Upper lobe of left lung (tissue), 6 donors: ENCODE data around the gene MGMT. TPM values are rescaled to one million over a fixed set of nuclear protein-coding genes. Genes with fewer than 3 reads are reported as not detected.

Source experiments
- ATAC-seq, 2 donors: fragments of 200-7000 bp; cut with Tn5 transposase; one replicate each; pipeline ENCODE4 v1.9.1; 2022; ENCODE audit warnings: mild to moderate bottlenecking in 2 of 2, moderate library complexity in 2 of 2; ENCODE audit not compliant: low FRiP score in 2 of 2
- DNase-seq, 2 donors: peaks; one replicate each; pipeline ENCODE4 v3.0.0-alpha.2; 2019 to 2020
- H3K27ac ChIP-seq, 4 donors: fragments of 200-600 bp; sonication (generic); one replicate each; pipeline ENCODE4 v1.5.1; 2016 to 2019
- H3K27me3 ChIP-seq, 4 donors: fragments of 200-600 bp; sonication (generic); one replicate each; pipeline ENCODE4 v1.5.1; 2017 to 2019
- H3K36me3 ChIP-seq, 4 donors: fragments of 200-600 bp; sonication (generic); one replicate each; pipeline ENCODE4 v1.5.1; 2016 to 2019
- H3K4me1 ChIP-seq, 4 donors: fragments of 200-600 bp; sonication (generic); one replicate each; pipeline ENCODE4 v1.5.1; 2018 to 2019
- H3K4me3 ChIP-seq, 4 donors: fragments of 200-600 bp; sonication (generic); one replicate each; pipeline ENCODE4 v1.5.1; 2017 to 2019; ENCODE audit warnings: mild to moderate bottlenecking in 2 of 4, moderate library complexity in 1 of 4
- H3K9me3 ChIP-seq, 4 donors: fragments of 200-600 bp; sonication (generic); one replicate each; pipeline ENCODE4 v1.5.1; 2018 to 2019
- EP300 ChIP-seq, 4 donors: sonication (generic); formaldehyde crosslinking; IDR thresholded peaks; one replicate each; pipeline ENCODE4 v1.5.1; 2017; ENCODE audit warnings: antibody characterized with exemption in 4 of 4, control low read depth in 2 of 4
- POLR2A ChIP-seq, 4 donors: fragments of 450-650 bp; IDR thresholded peaks; one replicate each; pipeline ENCODE4 v1.5.1; 2016 to 2017; ENCODE audit warnings: antibody characterized with exemption in 4 of 4, mild to moderate bottlenecking in 2 of 4
- POLR2AphosphoS5 ChIP-seq, 2 donors: sonication (generic); formaldehyde crosslinking; IDR thresholded peaks; one replicate each; pipeline ENCODE4 v1.5.1; 2017; ENCODE audit warnings: antibody characterized with exemption in 2 of 2
- WGBS, 2 donors: methylation state at CpG; one replicate each; pipeline ENCODE4 v1.1.5; 2017 to 2018; 5-methylcytosine and 5-hydroxymethylcytosine counted together
- total RNA-seq, 6 donors: library from RNA; depleted of rRNA in 4 of 6; stranded (reverse); fragments of >200 nt in 4 of 6; gene quantifications; one replicate each; pipeline versions ENCODE4 v1.1.0 to v1.2.1, GENCODE V29; 2016 to 2021
- TF ChIP-seq, protein P1 (sequence below), 6 experiments: fragments of 450-650 bp in 4 of 6; fragments of 200-600 bp in 2 of 6; sonication (generic) in 2 of 6; IDR thresholded peaks; one replicate each; pipeline ENCODE4 v1.5.1; 2016 to 2019; ENCODE audit warnings: antibody characterized with exemption in 6 of 6
- donor health status: DM: no; HTN: no; CAD: no; lungs with moderate emphysema.
- donor health status: DM: no; HTN: yes; CAD: no; lungs with severe emphysema.

Gene MGMT
- total RNA-seq, 6 donors from 2014 or later, result 20.9 to 44.0 (median 29.6) TPM

DNA sequence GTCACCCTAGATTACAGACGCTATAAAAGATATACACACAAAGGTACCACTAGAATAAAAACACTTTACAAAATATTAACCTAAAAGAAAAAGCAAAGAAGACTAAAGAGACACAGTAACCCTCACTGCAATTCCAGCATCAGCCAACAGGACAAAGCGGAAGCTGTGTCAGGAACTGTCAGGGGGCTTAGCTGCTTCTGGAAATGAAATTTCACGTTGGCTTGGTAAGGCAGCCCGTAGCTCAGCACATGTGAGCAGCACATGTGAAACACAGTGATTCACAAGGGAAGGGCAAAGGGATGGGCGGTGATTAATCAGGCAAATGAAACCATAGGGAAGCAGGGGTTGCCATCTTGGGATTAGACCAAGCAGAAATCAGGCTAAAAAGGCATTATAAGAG is 195.4 kb downstream of the MGMT start:
- WGBS, 2 donors, result 93 to 94% methylated on average over 5 of the region's 5 CpGs
- Histone ChIP-seq H3K9me3 (peaks cover 0 to 5% (median 0%) of the 10 kb centered on the region in 4 donors), H3K4me3 (no peak overlapping the region), H3K27me3 (no peaks in the 10 kb centered on the region), H3K4me1 (no peaks in the 10 kb centered on the region), H3K27ac (no peak overlapping the region), H3K36me3 (no peaks in the 10 kb centered on the region)
- no peak for ATAC-seq
- no peak for DNase-seq
- TF ChIP-seq EP300 (IDR thresholded peaks at IDR 0.05) (no peak), POLR2AphosphoS5 (IDR thresholded peaks at IDR 0.05) (no peak), POLR2A (IDR thresholded peaks at IDR 0.05) (no peak)
- TF ChIP-seq, protein P1, sequence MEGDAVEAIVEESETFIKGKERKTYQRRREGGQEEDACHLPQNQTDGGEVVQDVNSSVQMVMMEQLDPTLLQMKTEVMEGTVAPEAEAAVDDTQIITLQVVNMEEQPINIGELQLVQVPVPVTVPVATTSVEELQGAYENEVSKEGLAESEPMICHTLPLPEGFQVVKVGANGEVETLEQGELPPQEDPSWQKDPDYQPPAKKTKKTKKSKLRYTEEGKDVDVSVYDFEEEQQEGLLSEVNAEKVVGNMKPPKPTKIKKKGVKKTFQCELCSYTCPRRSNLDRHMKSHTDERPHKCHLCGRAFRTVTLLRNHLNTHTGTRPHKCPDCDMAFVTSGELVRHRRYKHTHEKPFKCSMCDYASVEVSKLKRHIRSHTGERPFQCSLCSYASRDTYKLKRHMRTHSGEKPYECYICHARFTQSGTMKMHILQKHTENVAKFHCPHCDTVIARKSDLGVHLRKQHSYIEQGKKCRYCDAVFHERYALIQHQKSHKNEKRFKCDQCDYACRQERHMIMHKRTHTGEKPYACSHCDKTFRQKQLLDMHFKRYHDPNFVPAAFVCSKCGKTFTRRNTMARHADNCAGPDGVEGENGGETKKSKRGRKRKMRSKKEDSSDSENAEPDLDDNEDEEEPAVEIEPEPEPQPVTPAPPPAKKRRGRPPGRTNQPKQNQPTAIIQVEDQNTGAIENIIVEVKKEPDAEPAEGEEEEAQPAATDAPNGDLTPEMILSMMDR (IDR thresholded peaks at IDR 0.05), result no peak

- no peaks in the 10 kb centered on the region for H3K36me3 ChIP-seq
- DNase-seq (no peak), ATAC-seq (no peak)
- H3K4me1 ChIP-seq, result no peaks in the 10 kb centered on the region
- H3K4me3 ChIP-seq, result no peak overlapping the region
- no peaks in the 10 kb centered on the region for H3K27me3 ChIP-seq
- H3K9me3 ChIP-seq, result peaks cover 0 to 5% (median 0%) of the 10 kb centered on the region in 4 donors
- WGBS, 2 donors, result 97 to 98% methylated on average over 1 of the region's 1 CpG
- H3K27ac ChIP-seq, result no peak overlapping the region
- TF ChIP-seq EP300 (IDR thresholded peaks at IDR 0.05), result no peak
- TF ChIP-seq, protein P1 (IDR thresholded peaks at IDR 0.05), result no peak
These were observed 203.1 kb downstream of the MGMT start for GRCh38 chr10:129670124-129670523.

DNA sequence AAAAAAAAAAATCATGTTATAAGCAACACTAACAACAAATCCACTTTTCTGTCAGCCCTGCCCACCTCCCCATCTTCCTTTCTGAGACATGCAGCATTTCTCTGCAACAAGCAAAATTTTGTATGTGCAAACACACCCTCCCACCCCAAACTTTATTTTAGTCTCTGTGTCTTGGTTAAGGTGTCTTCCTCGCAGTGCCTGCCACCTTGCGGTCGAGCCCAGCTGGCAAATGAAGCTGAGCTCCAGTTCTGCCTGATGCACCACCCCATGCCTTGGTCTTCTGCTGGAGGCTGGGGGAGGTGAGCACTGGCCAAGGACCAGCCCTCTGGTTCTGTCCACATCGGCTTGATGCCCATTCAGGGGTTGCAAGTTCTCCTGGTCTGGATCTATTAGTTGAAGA is 206.3 kb downstream of the MGMT start:
- 96 to 100% methylated on average over 4 of the region's 4 CpGs for WGBS, 2 donors
- no peaks in the 10 kb centered on the region for H3K4me1 ChIP-seq

DNA sequence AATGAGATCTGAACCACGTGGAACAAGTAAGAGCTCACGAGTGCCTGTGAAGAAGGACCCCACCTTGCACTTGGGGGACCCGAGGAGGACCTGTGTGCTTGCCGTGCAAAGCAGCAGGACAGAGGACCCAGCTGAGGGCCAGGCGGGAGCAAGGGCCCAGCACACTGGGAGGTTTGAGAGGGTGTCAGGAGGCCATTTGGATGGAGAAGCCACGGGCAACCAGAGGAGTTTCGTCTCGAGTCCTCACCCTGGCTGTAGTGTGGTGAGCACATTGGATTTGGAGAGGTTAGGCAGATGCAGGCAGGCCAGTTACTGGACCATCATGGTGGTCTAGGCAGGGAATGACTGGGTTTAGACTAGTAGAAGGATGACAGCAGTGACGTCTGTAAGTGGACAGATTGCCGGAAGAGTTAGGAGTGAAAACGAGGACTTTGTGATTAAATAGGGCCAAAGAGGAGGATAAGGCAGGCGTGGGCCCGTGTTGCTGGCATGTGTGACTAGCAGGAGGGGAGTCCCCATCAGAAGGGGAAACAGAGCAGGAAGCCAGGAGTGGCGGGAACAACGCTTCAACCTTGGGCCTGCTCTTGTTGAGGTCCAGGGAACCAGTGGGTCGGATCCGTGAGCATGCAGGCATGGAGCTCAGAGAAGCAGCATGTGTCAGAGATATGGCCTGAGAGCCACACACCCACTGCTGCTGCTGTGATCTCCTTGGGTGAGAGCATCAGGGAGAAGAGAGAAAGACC is 208.2 kb downstream of the MGMT start:
- no peak for DNase-seq
- H3K27me3 ChIP-seq, result no peaks in the 10 kb centered on the region
- WGBS, 2 donors, result 89 to 94% methylated on average over 17 of the region's 17 CpGs
- no peak for ATAC-seq
- no peak for TF ChIP-seq EP300 (IDR thresholded peaks at IDR 0.05)
- no peak for TF ChIP-seq POLR2AphosphoS5 (IDR thresholded peaks at IDR 0.05)
- no peak for TF ChIP-seq POLR2A (IDR thresholded peaks at IDR 0.05)
- TF ChIP-seq, protein P1 (IDR thresholded peaks at IDR 0.05), result no peak
- peaks cover 0 to 2% (median 0%) of the 10 kb centered on the region in 4 donors for H3K9me3 ChIP-seq
- no peak overlapping the region for H3K27ac ChIP-seq
- H3K4me1 ChIP-seq, result no peaks in the 10 kb centered on the region
- no peaks in the 10 kb centered on the region for H3K36me3 ChIP-seq
- no peak overlapping the region for H3K4me3 ChIP-seq

More for the DNA sequence above, 206.3 kb downstream of the MGMT start:
- Histone ChIP-seq H3K36me3 (no peaks in the 10 kb centered on the region), H3K4me3 (no peak overlapping the region), H3K9me3 (peaks cover 0 to 5% (median 0%) of the 10 kb centered on the region in 4 donors), H3K27ac (no peak overlapping the region), H3K27me3 (no peaks in the 10 kb centered on the region)
- ATAC-seq, result no peak
- TF ChIP-seq EP300 (IDR thresholded peaks at IDR 0.05), result no peak
- TF ChIP-seq, protein P1 (IDR thresholded peaks at IDR 0.05), result no peak
- no peak for TF ChIP-seq POLR2AphosphoS5 (IDR thresholded peaks at IDR 0.05)
- no peak for TF ChIP-seq POLR2A (IDR thresholded peaks at IDR 0.05)
- DNase-seq, result no peak

DNA sequence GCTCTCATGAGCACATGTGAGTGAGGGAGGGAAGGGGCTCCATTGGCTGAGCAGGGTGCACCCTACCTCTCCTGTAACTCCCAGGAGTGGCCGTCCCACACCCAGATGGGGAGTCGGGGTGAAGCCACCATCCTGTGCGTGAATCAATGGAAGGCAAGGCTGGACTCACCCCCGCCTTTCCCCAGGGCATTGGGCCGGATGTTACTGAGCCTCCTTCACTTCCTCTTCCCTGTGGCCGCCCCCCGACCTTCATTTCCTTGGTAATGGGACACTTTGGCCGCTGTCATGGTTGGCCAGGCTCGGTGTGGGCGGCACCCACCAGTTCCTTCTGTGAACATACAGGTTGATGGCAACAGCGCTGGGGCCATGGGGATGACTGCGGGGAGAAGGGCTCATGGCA is 209.0 kb downstream of the MGMT start:
- Histone ChIP-seq H3K4me1 (no peaks in the 10 kb centered on the region), H3K27ac (no peak overlapping the region), H3K9me3 (no peaks in the 10 kb centered on the region), H3K27me3 (no peaks in the 10 kb centered on the region), H3K36me3 (no peaks in the 10 kb centered on the region), H3K4me3 (no peak overlapping the region)
- ATAC-seq (no peak), DNase-seq (peak in 1 of 2 donors; percentile 43)
- 89 to 92% methylated on average over 8 to 12 of the region's 12 CpGs for WGBS, 2 donors
- TF ChIP-seq POLR2A (IDR thresholded peaks at IDR 0.05) (no peak), EP300 (IDR thresholded peaks at IDR 0.05) (no peak), POLR2AphosphoS5 (IDR thresholded peaks at IDR 0.05) (no peak)
- TF ChIP-seq, protein P1 (IDR thresholded peaks at IDR 0.05), result no peak
